Panc1 (cell line): ENCODE results near the gene MOV10L1. TPM values are rescaled to one million over a fixed set of nuclear protein-coding genes. Genes with fewer than 3 reads are reported as not detected.

Experiments
- ATAC-seq: fragments of 200-7000 bp; cut with Tn5 transposase; 2 replicates; pipeline ENCODE4 v1.9.1; 2020; ENCODE audit warnings: mild to moderate bottlenecking, moderate library complexity
- BruUV-seq: library from RNA; stranded (reverse); fragments of 400-500 nt; replicated peaks from 2 replicates; lab custom pipeline; 2021; lab: Mats Ljungman, UMichigan
- CTCF ChIA-PET: fragments of 300-600 bp; sonication (Branson Sonifier 250); formaldehyde crosslinking; loops from one replicate; lab custom pipeline; 2022; ENCODE audit warnings: antibody characterized with exemption; lab: Charles Lee
- POLR2A ChIA-PET: fragments of 300-600 bp; sonication (Branson Sonifier 250); formaldehyde crosslinking; loops from one replicate; lab custom pipeline; 2022; ENCODE audit warnings: antibody characterized with exemption; lab: Charles Lee
- DNase-seq: peaks from one replicate; pipeline ENCODE4 v3.0.0-alpha.2; 2010; ENCODE audit warnings: low read depth, low spot score
- H3K27ac ChIP-seq: 2 replicates; pipeline ENCODE4 v1.5.1; 2011; ENCODE audit warnings: mild to moderate bottlenecking, low read length, inconsistent platforms
- H3K27me3 ChIP-seq: fragments of 200-500 bp; sonication (Bioruptor generic); 2 replicates; pipeline ENCODE4 v1.6.0; 2014; ENCODE audit warnings: low read length, inconsistent platforms; ENCODE audit not compliant: control insufficient read depth, insufficient read depth
- H3K36me3 ChIP-seq: fragments of 200-500 bp; sonication (Bioruptor generic); 2 replicates; pipeline ENCODE4 v1.5.1; 2014; ENCODE audit warnings: inconsistent platforms, mild to moderate bottlenecking, low read length, moderate library complexity; ENCODE audit not compliant: control insufficient read depth, insufficient read depth
- H3K4me1 ChIP-seq: 2 replicates; pipeline ENCODE4 v1.5.1; 2011; ENCODE audit warnings: inconsistent platforms, mild to moderate bottlenecking, low read length, moderate library complexity; ENCODE audit not compliant: control insufficient read depth, insufficient read depth
- H3K4me3 ChIP-seq, 2 experiments: 2 replicates each; pipeline ENCODE4 v1.5.1; 2011 to 2012; ENCODE audit warnings: low read depth in 2 of 2, low read length in 2 of 2, mild to moderate bottlenecking in 2 of 2, inconsistent platforms in 1 of 2, moderate library complexity in 1 of 2
- H3K9me3 ChIP-seq: fragments of 200-500 bp; sonication (Bioruptor generic); 2 replicates; pipeline ENCODE4 v1.5.1; 2014; ENCODE audit warnings: low read depth, mild to moderate bottlenecking, inconsistent platforms, low read length, moderate library complexity; ENCODE audit not compliant: control insufficient read depth, insufficient read depth
- POLR2AphosphoS5 ChIP-seq: IDR thresholded peaks from 2 replicates; pipeline ENCODE4 v1.6.1; 2012; ENCODE audit warnings: mild to moderate bottlenecking, low read depth, low read length, moderate library complexity
- REST ChIP-seq, 2 experiments: IDR thresholded peaks; 2 replicates each; pipeline ENCODE4 v1.6.1; 2011 to 2012; ENCODE audit warnings: low read depth in 2 of 2, control low read depth in 1 of 2, low read length in 1 of 2, mild to moderate bottlenecking in 1 of 2, moderate library complexity in 1 of 2; ENCODE audit not compliant: insufficient read depth in 1 of 2
- SIN3A ChIP-seq: IDR thresholded peaks from 2 replicates; pipeline ENCODE4 v1.6.1; 2012; ENCODE audit warnings: low read depth, mild to moderate bottlenecking, low read length, moderate library complexity, borderline replicate concordance; ENCODE audit not compliant: insufficient read depth
- TCF7L2 ChIP-seq: IDR thresholded peaks from 2 replicates; pipeline ENCODE4 v1.6.1; 2011; ENCODE audit warnings: mild to moderate bottlenecking, low read depth, low read length, inconsistent platforms
- in situ Hi-C: cut with HindIII; loops from 2 replicates; pipeline ENCODE4 v1.10.0; 2016; ENCODE audit warnings: low sequenced_read_pairs, low pct_unique_long_range_greater_than_20kb
- intact Hi-C: fragments of 100-400 bp; cut with micrococcal nuclease; formaldehyde crosslinking; loops from one replicate; pipeline ENCODE4 v1.10.0; 2022; ENCODE audit not compliant: unreplicated experiment
- total RNA-seq: library from RNA; stranded (reverse); gene quantifications from one replicate; pipeline ENCODE4 v1.2.1, GENCODE V29; 2021; ENCODE audit not compliant: unreplicated experiment
- TF ChIP-seq, protein P1 (sequence below): fragments of 450-650 bp; IDR thresholded peaks from 2 replicates; pipeline ENCODE4 v1.5.1; 2017; ENCODE audit warnings: mild to moderate bottlenecking

MOV10L1 gene
- total RNA-seq, 1 experiment from 2014 or later = 0.10 TPM

- POLR2A ChIA-PET = no interaction called here
- Histone ChIP-seq H3K4me3 (no peak overlapping the region), H3K27ac (peak overlapping the region; percentile 12; the same call in 1 of the 2 replicates), H3K36me3 (no peaks in the 10 kb centered on the region), H3K27me3 (no peaks in the 10 kb centered on the region), H3K4me1 (peaks cover 28% of the 10 kb centered on the region), H3K9me3 (no peaks in the 10 kb centered on the region)
- ATAC-seq (no peak), DNase-seq (no peak)
- in situ Hi-C loops (no loop called here), intact Hi-C loops (no loop called here)
- TF ChIP-seq, protein P1, sequence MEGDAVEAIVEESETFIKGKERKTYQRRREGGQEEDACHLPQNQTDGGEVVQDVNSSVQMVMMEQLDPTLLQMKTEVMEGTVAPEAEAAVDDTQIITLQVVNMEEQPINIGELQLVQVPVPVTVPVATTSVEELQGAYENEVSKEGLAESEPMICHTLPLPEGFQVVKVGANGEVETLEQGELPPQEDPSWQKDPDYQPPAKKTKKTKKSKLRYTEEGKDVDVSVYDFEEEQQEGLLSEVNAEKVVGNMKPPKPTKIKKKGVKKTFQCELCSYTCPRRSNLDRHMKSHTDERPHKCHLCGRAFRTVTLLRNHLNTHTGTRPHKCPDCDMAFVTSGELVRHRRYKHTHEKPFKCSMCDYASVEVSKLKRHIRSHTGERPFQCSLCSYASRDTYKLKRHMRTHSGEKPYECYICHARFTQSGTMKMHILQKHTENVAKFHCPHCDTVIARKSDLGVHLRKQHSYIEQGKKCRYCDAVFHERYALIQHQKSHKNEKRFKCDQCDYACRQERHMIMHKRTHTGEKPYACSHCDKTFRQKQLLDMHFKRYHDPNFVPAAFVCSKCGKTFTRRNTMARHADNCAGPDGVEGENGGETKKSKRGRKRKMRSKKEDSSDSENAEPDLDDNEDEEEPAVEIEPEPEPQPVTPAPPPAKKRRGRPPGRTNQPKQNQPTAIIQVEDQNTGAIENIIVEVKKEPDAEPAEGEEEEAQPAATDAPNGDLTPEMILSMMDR = no peak
- TF ChIP-seq REST (IDR thresholded peaks at IDR 0.05; ENCODE audit: insufficient read depth in 1 of 2, low read depth in 2 of 2, low read length in 1 of 2) = no peak
- TF ChIP-seq TCF7L2 = no peak
- TF ChIP-seq SIN3A = no peak
- TF ChIP-seq POLR2AphosphoS5 = no peak
- BruUV-seq = no TSS peak
- CTCF ChIA-PET = no interaction called here
These were observed 94.4 kb downstream of the MOV10L1 start for GRCh38 chr22:50184004-50184901.

DNA sequence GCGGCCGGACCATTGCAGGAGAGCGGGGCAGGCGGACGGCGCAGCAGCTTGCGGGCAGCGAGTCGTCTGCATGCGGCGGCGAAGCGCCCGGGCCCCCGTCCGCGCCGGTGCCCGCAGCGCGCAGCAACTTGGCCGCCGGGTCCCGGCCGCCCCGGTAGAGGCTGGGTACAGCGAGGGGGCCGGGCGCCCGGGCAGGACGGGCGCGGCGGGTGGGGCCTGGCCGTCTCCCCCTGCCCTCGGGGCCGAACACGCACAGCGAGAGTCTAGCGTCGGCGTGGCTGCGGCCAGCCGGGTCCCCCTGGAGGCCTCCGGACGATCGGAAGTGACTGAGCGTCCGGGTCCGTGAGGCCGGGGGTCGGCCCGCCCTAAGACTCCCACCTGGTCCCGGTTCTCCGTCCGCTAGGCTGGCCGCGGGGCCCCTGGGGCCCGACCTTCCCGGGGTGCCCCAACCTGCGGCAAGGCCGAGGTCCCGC, 95.1 kb downstream of the MOV10L1 start:
- TF ChIP-seq TCF7L2 (no peak), SIN3A (no peak), POLR2AphosphoS5 (no peak), REST (IDR thresholded peaks at IDR 0.05; ENCODE audit: insufficient read depth in 1 of 2, low read depth in 2 of 2, low read length in 1 of 2) (no peak)
- TF ChIP-seq, protein P1 = no peak
- Histone ChIP-seq H3K4me1 (peaks cover 35% of the 10 kb centered on the region), H3K9me3 (no peaks in the 10 kb centered on the region), H3K27ac (peak overlapping the region; percentile 81), H3K36me3 (no peaks in the 10 kb centered on the region), H3K27me3 (no peaks in the 10 kb centered on the region), H3K4me3 (peak overlapping the region; percentile 25 to 48)
- no TSS peak for BruUV-seq
- ChIA-PET CTCF (no interaction called here), POLR2A (no interaction called here)
- in situ Hi-C loops = no loop called here
- intact Hi-C loops = no loop called here
- DNase-seq = no peak
- no peak for ATAC-seq
